GM13977 (cell line): ENCODE results near the gene LMTK2.

ENCODE experiments used
- DNase-seq: peaks from one replicate; pipeline ENCODE4 v3.0.0; 2012; ENCODE audit warnings: low spot score
- in situ Hi-C: fragments of 300-500 bp; cut with MboI; formaldehyde crosslinking; loops from one replicate; pipeline ENCODE4 v1.12.0; 2022; ENCODE audit warnings: low sequenced_read_pairs, low pct_unique_long_range_greater_than_20kb, mixed read lengths, inconsistent platforms; ENCODE audit not compliant: unreplicated experiment
- TF ChIP-seq, protein P1 (sequence below): IDR thresholded peaks from 2 replicates; pipeline ENCODE4 v1.5.1; 2012; ENCODE audit warnings: mild to moderate bottlenecking, control low read depth; ENCODE audit not compliant: insufficient read depth; ENCODE audit errors: extremely low read depth, missing control alignments

LMTK2 gene

DNA sequence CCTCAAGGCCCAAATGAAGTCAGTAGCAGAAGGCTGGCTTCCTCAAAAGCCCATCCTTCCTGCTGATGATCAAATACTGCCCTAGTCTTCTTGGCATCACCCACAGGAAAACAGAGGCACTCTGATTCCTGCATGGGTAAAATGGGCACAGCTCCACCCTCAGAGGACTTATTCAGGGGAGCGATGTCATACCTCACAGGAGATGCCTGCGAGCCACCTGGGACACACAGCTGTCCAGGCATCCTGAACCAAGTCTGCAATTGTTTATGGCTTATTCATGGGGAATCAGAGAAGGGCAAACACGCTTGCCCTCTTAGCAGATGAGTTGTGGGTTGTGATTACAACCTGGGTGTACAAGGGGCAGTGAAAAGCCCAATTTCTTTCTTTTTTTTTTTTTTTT is 22.0 kb upstream of the LMTK2 start:
- TF ChIP-seq, protein P1, sequence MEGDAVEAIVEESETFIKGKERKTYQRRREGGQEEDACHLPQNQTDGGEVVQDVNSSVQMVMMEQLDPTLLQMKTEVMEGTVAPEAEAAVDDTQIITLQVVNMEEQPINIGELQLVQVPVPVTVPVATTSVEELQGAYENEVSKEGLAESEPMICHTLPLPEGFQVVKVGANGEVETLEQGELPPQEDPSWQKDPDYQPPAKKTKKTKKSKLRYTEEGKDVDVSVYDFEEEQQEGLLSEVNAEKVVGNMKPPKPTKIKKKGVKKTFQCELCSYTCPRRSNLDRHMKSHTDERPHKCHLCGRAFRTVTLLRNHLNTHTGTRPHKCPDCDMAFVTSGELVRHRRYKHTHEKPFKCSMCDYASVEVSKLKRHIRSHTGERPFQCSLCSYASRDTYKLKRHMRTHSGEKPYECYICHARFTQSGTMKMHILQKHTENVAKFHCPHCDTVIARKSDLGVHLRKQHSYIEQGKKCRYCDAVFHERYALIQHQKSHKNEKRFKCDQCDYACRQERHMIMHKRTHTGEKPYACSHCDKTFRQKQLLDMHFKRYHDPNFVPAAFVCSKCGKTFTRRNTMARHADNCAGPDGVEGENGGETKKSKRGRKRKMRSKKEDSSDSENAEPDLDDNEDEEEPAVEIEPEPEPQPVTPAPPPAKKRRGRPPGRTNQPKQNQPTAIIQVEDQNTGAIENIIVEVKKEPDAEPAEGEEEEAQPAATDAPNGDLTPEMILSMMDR = no peak
- in situ Hi-C loops = no loop called here
- no peak for DNase-seq

DNA sequence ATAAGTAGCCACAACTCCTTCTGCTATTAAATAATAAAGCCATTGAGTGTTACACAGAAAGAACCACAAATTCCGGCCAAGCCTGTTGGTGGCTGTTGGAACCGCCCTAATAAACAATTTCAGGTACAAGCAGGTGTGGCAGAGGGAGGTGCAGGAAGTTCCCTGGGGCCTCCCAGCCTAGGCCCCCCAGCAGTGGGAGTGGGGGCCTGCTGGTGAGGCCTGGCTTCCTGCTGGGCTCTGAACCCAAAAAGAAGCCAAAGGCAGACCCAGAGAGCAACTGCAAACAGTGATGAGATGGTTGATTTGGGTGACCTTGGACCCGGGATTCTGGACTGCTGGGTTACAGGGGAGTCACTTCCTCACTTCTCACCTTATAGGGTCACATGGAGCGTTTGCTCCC is 21.0 kb upstream of the LMTK2 start:
- TF ChIP-seq, protein P1 = no peak
- no peak for DNase-seq
- in situ Hi-C loops = no loop called here

DNA sequence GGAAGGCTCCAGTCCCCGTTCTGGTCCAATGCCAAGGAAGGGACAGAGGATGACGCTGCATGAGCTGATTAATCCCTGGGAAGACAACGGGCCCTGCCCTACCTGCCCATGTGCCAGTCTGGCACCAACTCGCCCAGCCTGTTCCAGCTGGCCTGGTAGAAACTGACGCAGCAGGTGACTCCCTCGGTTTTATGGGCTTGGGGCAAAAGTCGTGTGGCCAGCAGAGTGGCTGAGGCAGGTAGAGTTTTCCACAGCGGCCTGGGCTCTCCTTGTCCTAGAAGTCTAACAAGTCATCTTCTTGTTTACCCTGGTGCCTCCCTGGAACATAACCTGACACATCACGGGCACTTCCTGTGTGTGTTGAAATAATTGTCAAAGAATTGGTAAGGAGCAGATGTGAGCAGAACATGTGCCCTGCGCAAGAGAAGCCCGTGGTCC is 20.4 kb upstream of the LMTK2 start:
- in situ Hi-C loops = no loop called here
- no peak for DNase-seq
- TF ChIP-seq, protein P1 = no peak

DNA sequence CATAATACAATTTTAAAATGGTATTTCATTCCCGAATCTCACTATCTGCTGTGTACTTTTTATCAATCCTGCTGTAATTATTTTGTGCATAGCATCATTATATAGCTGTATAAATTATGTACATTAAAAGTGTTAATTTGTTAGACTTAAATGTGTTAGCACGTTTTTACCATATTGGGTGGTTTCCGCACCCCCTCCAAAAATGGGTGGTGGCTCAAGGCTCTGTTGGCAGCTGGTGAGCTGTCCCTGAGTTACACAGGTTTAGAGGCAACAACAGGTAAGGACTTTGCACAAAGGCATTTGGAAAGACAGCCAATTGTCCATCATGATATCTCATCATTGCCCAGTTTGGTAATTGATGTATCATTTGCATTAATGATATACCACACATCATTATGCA is 18.6 kb upstream of the LMTK2 start:
- TF ChIP-seq, protein P1 = no peak
- in situ Hi-C loops = no loop called here
- no peak for DNase-seq

DNA sequence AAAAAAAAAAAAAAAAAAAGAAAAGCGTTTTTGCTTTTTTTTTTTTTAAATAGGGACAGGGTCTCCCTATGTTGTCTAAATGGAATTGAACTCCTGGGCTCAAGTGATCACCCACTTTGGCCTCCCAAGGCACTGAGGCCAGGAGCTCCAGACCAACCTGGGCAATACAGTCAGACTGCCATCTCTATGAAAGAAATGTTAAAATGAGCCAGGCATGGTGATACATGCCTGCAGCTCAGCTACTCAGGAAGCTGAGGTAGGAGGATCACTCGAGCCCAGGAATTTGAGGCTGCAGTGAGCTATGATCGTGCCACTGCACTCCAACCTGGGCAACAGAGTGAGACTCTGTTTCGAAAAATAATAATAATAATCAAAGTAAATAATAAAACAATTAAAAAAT is 16.5 kb upstream of the LMTK2 start:
- in situ Hi-C loops = no loop called here
- TF ChIP-seq, protein P1 = no peak
- no peak for DNase-seq

DNA sequence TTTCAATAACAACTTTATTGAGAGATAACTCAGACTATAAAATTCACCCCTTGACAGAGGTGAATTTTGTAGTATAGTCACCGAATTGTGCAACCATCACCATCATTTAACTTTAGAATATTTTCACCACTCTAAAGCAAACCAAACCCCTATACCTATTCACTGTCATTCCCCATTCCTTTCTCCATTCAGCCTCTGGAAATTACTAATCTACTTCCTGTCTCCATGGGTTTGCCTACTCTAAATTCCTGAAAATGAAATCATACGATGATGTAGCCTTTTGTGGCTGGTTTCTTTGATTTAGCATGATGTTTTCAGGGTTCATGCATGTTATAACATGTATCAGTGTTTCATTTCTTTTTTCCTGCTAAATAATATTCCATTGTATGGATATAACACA is 15.6 kb upstream of the LMTK2 start:
- in situ Hi-C loops = no loop called here
- no peak for DNase-seq
- TF ChIP-seq, protein P1 = no peak

DNA sequence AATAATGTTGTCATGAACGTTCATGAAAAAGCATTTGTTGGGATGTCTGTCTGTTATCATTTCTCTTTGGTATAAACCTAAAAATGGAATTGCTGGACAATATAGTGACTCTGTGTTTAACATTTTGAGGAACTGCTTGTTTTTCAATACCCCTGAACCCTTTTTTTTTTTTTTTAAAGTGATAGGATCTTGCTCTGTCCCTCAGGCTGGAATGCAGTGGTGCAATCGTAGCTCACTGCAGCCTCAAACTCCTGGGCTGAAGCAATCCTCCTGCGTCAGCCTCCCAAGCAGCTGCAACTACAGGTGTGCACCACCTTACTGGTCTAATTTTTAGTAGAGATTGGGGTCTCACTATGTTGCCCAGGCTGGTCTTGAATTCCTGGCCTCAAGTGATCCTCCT is 15.1 kb upstream of the LMTK2 start:
- no peak for DNase-seq
- in situ Hi-C loops = no loop called here
- TF ChIP-seq, protein P1 = no peak
